Measurements from ENCODE around the gene CLEC18B.
"Not testable (repeated sequence)": the region's sequence is repeated elsewhere in the genome, so short reads cannot be mapped to it uniquely, and the experiment has no call there.

Gene CLEC18B

GRCh38 chr16:74443624-74444346 is 22.5 kb upstream of the CLEC18B start:
- DNase-seq (ENCODE audit: low read depth), result not testable (repeated sequence)

GRCh38 chr16:74439685-74440084 is 18.4 kb upstream of the CLEC18B start:
- no peak for DNase-seq (ENCODE audit: low read depth)

DNA sequence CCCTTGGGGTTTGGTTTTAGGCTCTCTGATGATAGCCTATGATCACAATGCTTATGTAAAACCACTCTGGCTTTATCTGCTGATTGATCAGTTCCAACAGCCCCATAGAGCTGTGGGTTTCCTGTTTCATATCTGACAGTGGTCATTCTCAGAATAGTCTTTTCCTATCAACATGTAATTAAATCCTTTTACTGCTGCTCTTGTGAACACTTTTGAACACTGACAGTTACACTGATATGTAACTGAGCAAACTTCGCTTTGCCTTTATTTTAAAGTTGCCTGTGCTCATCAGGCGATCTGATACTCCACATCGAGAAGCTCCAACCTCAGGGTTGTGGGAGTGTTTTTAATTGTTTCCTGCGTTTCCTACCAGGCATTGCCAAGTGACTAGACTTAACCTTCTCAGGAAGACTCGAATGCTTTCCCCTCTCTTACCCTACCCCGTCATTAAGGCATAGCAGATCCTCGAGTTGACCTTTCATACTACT is 17.3 kb upstream of the CLEC18B start:
- no peak for DNase-seq (ENCODE audit: low read depth)

DNA sequence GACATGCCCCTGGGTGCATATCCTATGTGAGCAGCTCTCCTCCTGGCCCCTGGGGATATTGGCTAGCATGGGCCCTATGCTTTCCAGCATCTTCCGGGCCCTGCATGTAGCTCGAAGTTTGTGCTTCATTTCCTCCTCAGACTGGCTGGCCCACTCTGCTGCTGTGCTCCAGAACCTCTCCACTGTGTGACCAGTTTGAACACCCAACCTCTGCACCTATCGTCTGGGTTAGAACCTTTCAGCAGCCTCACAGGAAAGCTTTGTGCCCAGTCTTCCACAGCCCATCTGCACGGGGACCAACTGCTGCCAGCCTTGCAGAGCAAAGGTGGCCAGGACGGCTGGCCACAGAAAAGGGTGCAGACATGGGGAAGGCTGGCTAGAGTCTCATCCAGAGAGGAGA is 10.2 kb upstream of the CLEC18B start:
- DNase-seq (ENCODE audit: low read depth), result no peak

DNA sequence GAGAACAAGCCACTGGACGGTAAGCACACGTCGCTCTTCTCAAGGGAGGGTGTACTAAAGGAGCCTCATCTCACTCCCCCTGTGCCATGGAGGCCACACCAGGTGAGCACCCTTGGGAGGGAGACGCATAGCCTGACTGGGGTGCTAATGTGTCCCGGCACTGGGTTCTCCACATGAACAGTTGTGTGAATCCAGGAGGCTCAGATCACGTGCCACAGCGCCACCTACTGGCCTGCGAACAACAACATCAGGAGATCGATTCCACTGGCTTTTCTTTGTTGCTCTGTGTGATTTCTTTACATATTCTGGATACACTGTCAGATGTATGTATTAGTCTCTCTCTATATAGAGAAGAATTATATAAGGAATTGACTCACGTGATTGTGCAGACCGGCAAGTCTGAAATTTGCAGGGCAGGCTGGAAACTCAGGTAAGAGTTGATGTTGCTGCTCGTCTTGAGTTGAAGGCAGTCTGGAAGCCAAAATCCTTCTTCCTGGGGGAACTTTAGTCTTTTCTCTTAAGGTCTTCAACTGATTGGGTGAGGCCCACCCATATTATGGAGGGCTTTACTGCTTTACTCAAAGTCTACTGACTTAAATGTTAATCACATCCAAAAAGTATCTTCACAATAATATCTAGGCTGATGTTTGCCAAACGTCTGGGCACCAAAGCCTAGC is 8.9 kb upstream of the CLEC18B start:
- not testable (repeated sequence) for DNase-seq (ENCODE audit: low read depth)

DNA sequence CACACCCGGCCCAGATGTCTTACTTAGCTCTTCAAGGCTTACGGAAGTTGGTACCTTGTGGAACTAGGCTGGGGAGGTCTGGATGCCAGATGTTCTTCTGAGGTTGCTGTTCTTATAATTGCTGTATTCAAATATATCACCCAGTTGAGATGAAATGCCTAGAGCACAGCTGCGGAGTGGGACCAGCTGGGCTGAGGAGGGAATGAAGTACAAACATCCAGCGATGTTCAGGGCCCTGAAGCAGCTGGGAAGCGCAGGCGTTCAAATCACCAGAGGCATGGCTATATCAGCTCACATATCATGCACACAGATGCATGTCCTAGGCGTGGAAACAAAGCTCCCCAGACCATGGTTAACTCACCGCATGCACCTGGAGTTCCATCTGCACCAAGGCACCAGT is 7.2 kb upstream of the CLEC18B start:
- DNase-seq (ENCODE audit: low read depth), result not testable (repeated sequence)

DNA sequence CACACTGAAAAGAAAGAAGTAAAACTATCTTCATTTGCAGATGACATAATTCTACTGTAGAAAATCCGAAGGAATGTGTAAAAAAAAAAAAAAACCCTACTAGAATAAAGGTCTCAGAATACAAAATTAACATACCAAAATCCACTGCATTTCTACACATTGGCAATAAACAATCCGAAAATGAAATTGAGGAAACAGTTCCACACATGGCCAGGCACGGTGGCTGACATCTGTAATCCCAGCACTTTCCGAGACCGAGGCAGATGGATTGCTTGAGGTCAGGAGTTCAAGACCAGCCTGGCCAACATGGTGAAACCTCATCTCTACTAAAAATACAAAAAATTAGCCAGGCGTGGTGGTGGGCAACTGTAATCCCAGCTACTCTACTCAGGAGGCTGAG is 4.5 kb upstream of the CLEC18B start:
- not testable (repeated sequence) for DNase-seq (ENCODE audit: low read depth)

- DNase-seq (ENCODE audit: low read depth), result not testable (repeated sequence)
These were observed 2.4 kb upstream of the CLEC18B start for GRCh38 chr16:74423721-74424120.

DNA sequence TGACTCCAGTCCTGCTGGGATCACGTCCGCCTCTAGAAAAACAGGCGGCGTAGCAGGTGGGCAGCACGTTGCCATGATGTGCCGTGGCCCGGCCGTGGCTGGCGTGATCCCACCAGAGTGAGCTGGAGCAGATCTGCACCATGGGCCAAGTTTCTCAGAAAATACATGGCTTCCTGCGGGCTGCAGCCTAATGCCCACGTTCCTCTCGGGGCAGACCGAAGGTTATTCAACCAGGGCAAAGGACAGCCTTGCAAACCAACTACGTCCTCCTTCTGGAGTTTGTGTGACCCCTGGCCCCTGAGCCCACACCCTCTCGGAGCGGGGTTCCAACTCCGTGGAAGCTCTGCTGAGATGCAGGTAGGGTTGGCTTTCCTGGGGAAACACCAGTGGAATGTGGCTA is 808 bp upstream of the CLEC18B start:
- not testable (repeated sequence) for DNase-seq (ENCODE audit: low read depth)

DNA sequence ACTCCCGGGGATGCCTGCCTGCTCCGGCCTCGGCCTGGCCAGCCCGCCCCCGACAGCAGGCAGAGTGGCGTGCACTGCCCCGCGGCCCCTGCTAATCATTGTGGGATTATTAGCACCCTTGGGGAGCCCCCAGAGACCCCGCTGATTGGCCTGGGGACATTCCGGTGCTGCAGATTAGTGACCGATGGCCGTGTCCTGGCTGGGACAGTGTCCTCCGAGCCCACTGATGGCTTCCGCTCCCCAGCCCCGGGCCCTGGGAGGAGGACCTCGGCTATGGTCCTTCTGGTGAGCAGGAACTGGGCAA is 156 bp upstream of the CLEC18B start:
- not testable (repeated sequence) for DNase-seq (ENCODE audit: low read depth)

- DNase-seq (ENCODE audit: low read depth), result not testable (repeated sequence)
These were observed 1.5 kb downstream of the CLEC18B start for GRCh38 chr16:74419811-74420210.

- DNase-seq (ENCODE audit: low read depth), result not testable (repeated sequence)
These were observed 3.4 kb downstream of the CLEC18B start for GRCh38 chr16:74417897-74418296.

DNA sequence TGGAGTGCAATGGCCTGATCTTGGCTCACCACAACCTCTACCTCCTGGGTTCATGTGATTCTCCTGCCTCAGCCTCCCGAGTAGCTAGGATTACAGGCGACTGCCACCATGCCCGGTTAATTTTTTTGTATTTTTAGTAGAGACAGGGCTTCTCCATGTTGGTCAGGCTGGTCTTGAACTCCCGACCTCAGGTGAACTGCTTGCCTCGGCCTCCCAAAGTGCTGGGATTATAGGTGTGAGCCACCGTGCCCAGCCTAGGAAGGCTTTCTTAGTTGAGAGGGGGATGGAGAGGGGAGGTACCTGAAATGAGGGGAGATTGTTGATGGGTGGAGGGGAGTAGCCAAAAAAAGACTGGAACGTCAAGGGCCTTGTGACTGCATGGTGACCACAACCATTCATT is 7.4 kb downstream of the CLEC18B start:
- not testable (repeated sequence) for DNase-seq (ENCODE audit: low read depth)

- not testable (repeated sequence) for DNase-seq (ENCODE audit: low read depth)
These were observed 7.8 kb downstream of the CLEC18B start for GRCh38 chr16:74413485-74413884.

DNA sequence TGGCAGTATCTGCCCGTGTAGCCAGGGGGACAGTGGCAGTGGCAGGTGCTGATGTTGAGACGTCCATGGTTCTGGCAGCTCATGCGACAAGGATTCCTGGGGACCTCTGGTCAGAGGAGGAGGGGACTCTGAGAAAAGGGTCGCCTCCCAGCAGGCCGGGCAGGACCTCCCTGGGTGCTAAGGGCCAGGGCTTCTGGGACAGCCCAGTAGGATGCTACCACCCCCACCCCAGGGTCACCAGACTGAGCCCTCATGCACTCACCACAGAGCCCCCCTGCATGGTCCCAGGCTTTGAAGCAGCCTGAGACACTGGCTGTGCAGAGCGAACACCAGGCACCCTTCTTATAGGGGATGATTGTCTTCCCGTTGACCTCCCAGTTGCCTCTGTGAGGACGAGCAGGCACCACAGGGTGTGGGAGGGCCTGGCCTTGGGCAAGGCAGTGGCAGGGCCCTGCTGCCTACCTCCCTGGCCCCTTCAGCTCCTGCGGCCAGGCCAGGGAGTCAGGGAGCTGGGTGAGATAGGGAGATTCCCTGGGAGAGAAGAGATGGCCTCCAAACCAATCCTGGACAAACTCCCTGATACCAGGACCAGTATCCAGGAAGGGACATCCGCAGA is 8.4 kb downstream of the CLEC18B start:
- DNase-seq (ENCODE audit: low read depth), result not testable (repeated sequence)

GRCh38 chr16:74412138-74412774 is 9.0 kb downstream of the CLEC18B start:
- not testable (repeated sequence) for DNase-seq (ENCODE audit: low read depth)

DNA sequence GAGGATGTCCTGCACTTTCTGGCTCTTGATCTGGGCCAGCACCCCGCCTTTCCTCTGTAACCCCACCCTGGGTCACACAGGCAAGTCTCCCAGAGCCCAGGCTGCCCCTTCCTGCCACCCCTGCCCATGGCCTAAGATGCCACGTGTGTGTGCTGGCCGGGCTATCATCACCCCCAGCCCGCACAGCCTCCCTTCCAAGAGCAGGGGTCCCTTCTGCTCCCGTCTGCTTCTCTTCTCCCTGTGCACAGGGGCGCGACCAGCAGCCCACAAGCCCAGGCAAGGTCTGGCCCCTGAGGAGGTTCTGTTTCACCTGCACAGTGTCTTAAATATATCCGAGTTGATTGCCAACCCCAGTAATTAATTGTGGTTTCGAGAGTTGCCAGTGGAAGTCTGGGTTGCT is 10.3 kb downstream of the CLEC18B start:
- DNase-seq (ENCODE audit: low read depth), result not testable (repeated sequence)

DNA sequence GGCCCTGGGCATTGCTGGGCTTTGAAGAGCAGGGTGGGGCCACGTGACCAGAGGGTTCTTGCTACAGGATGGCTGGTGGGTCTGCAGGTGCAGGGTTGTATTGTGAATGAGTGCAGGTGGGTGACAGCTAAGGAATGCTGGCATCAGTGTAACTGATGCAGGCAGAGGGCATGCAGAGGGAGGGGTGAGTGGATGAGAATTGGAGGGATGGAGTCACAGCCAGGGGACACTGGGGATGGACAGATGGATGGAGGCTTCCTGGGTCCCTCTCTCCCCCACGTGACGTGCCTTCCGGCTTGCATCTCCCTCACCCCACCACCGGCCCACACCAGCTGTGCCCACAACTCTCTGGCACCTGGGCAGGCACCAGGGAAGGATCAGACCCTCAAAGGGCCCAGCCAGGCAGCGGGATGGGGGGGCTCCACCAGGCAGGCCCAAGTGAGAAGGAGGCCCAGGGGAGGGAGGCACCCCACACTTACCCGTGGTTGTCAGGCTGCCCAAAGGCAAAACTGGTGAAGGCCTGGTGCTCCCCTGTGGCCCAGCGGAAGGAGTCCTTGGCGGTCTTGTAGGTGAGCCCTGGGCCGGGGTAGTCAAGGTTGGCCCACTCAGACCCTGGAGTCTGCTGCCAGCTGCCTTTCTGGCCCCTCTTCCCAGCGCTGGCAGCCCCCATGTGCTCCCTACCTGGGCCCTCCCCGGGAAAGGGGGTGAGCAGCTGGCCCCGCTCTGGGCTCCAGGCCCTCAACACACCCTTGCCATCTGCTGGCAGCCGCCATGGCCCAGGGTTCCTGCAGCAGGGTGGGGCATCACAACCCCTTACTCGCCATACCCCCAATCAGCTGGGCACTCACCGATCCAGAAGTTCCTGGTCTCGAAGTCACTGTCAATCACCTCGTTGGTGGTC is 11.0 kb downstream of the CLEC18B start:
- not testable (repeated sequence) for DNase-seq (ENCODE audit: low read depth)

DNA sequence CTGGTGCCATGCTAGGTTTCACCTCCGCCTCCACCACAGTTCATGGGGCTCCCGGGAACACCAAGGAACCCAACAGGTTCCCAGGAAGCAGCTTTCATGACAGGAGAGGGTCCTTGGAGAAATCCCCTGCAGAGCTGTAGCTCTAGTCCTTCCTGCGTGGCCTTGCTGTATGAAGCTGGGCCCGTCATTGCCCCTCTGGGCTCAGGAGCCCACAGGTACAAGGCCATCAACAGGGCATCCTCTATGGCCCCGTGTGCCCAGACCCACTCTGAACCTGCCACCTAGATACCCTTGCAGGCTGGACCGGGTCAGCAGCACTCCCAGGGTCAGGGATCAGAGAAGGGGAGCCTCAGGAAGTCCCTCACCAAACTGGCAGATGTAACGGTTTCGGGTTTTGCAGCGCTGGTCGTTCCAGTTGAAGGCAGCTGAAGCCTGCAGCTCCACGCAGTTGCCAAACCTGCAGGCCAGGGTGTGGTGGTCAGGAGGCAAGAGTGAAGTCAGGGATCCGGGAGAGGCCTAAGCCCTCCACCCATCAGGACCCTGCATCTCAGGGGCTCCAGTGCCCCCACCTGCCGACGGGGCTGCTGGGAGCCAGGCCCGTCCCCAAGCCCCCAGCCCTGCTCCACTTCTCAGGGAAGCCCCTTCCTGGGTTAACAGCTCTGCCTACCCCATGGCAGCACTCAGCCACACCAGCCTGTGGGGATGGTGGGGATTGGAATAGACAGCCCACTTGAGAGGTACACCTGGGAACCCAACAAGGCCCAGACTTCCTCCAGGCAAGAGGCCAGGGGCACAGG is 11.9 kb downstream of the CLEC18B start:
- DNase-seq (ENCODE audit: low read depth), result not testable (repeated sequence)

DNA sequence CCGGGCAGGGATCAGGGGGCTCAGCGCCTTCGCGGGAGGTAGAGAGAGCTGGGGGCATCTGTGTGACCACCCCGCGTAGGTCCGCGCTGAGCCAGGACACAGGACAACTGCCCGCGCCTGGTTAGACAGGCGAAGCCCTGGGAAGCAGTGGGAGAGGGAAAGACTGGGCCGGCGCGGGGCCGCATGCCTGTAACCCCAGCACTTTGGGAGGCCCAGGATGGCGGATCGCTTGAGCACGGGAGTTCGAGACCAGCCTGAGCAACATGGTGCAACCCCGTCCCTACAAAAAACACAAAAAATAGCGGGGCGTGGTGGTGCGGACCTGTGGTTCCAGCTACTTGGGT is 13.9 kb downstream of the CLEC18B start:
- DNase-seq (ENCODE audit: low read depth), result not testable (repeated sequence)
